SU-DHL-6 (cell line): ENCODE measurements around the gene SLC25A29.

ENCODE experiments used
- H2AFZ ChIP-seq: fragments of 200-600 bp; sonication (generic); 2 replicates; pipeline ENCODE4 v1.6.1; 2014; ENCODE audit warnings: low read depth, mild to moderate bottlenecking, moderate library complexity, mixed read lengths, antibody characterized with exemption, low read length; ENCODE audit not compliant: severe bottlenecking
- H3F3A ChIP-seq: fragments of 200-600 bp; shearing (Covaris generic); 2 replicates; pipeline ENCODE4 v1.6.0; 2016; ENCODE audit warnings: antibody characterized with exemption, mild to moderate bottlenecking; ENCODE audit not compliant: insufficient read depth
- H3K27ac ChIP-seq: fragments of 200-600 bp; sonication (generic); 2 replicates; pipeline ENCODE4 v1.5.1; 2016; ENCODE audit warnings: low read depth, mild to moderate bottlenecking, low read length, moderate library complexity, mixed read lengths
- H3K27me3 ChIP-seq: fragments of 200-600 bp; sonication (generic), shearing (Covaris generic); 2 replicates; pipeline ENCODE4 v1.6.0; 2014; ENCODE audit warnings: mild to moderate bottlenecking, low read length
- H3K36me3 ChIP-seq: fragments of 200-600 bp; sonication (generic); 2 replicates; pipeline ENCODE4 v1.6.1; 2014; ENCODE audit warnings: mild to moderate bottlenecking, low read length, mixed read lengths
- H3K4me2 ChIP-seq: fragments of 300-600, 200-600 bp; shearing (Covaris generic), sonication (generic); 2 replicates; pipeline ENCODE4 v1.6.0; 2014; ENCODE audit warnings: low read length, low read depth, mild to moderate bottlenecking; ENCODE audit not compliant: poor library complexity, severe bottlenecking
- H3K4me3 ChIP-seq: fragments of 200-600 bp; sonication (generic); 2 replicates; pipeline ENCODE4 v1.5.1; 2014; ENCODE audit warnings: antibody characterized with exemption, low read length, mild to moderate bottlenecking, mixed read lengths; ENCODE audit not compliant: insufficient read depth, poor library complexity, severe bottlenecking
- H3K79me2 ChIP-seq: fragments of 200-600 bp; sonication (generic); 2 replicates; pipeline ENCODE4 v1.6.1; 2014; ENCODE audit warnings: mild to moderate bottlenecking, low read length, moderate library complexity; ENCODE audit not compliant: insufficient read depth
- H3K9ac ChIP-seq: fragments of 200-600 bp; sonication (generic); 2 replicates; pipeline ENCODE4 v1.7.0; 2014; ENCODE audit warnings: mild to moderate bottlenecking, low read length
- H3K9me2 ChIP-seq: fragments of 200-600 bp; sonication (generic); replicated peaks from 2 replicates; pipeline ENCODE4 v1.6.1; 2014; ENCODE audit warnings: low read length; ENCODE audit not compliant: insufficient read depth
- H3K9me3 ChIP-seq: fragments of 200-600 bp; sonication (generic); 2 replicates; pipeline ENCODE4 v1.6.1; 2014; ENCODE audit warnings: low read length, mixed read lengths; ENCODE audit not compliant: insufficient read depth
- H4K20me1 ChIP-seq: fragments of 200-600 bp; sonication (generic); 2 replicates; pipeline ENCODE4 v1.6.1; 2014; ENCODE audit warnings: low read depth, mild to moderate bottlenecking, antibody characterized with exemption, low read length, moderate library complexity, mixed read lengths
- CTCF ChIP-seq: fragments of 200-600 bp; sonication (generic); IDR thresholded peaks from one replicate; pipeline ENCODE4 v1.5.1; 2017; ENCODE audit warnings: antibody characterized with exemption, mild to moderate bottlenecking, low read length, moderate library complexity; ENCODE audit not compliant: insufficient read depth, poor library complexity, severe bottlenecking
- EZH2phosphoT487 ChIP-seq: fragments of 200-600 bp; sonication (generic), shearing (Covaris generic); conservative IDR thresholded peaks from 2 replicates; pipeline ENCODE4 v1.6.1; 2018; ENCODE audit warnings: mild to moderate bottlenecking, antibody characterized with exemption, low read length, moderate library complexity, mixed read lengths

Gene SLC25A29

GRCh38 chr14:100275214-100275613 lies 31.0 kb downstream of the SLC25A29 start:
- H3F3A ChIP-seq: peaks cover 13% of the 10 kb centered on the region; the same call in 1 of the 2 replicates
- peaks cover 33% of the 10 kb centered on the region for H4K20me1 ChIP-seq
- no peak overlapping the region for H3K4me2 ChIP-seq
- no peak overlapping the region for H3K27ac ChIP-seq
- no peak overlapping the region for H3K4me3 ChIP-seq
- no peak overlapping the region for H2AFZ ChIP-seq
- H3K9me2 ChIP-seq: no peaks in the 10 kb centered on the region
- peaks cover 23% of the 10 kb centered on the region for H3K36me3 ChIP-seq
- no peak for TF ChIP-seq CTCF
- TF ChIP-seq EZH2phosphoT487: no peak
- no peak overlapping the region for H3K9ac ChIP-seq
- peaks cover 97% of the 10 kb centered on the region for H3K79me2 ChIP-seq
- H3K27me3 ChIP-seq: no peaks in the 10 kb centered on the region
- H3K9me3 ChIP-seq: no peaks in the 10 kb centered on the region

GRCh38 chr14:100274250-100274649 lies 32.0 kb downstream of the SLC25A29 start:
- H3K9me3 ChIP-seq: no peaks in the 10 kb centered on the region
- no peak overlapping the region for H3K9ac ChIP-seq
- peaks cover 18% of the 10 kb centered on the region; the same call in 1 of the 2 replicates for H3F3A ChIP-seq
- H2AFZ ChIP-seq: no peak overlapping the region
- H3K36me3 ChIP-seq: peaks cover 27% of the 10 kb centered on the region
- peaks cover 95% of the 10 kb centered on the region for H3K79me2 ChIP-seq
- H3K27ac ChIP-seq: no peak overlapping the region
- peaks cover 33% of the 10 kb centered on the region for H4K20me1 ChIP-seq
- TF ChIP-seq EZH2phosphoT487 (no peak), CTCF (no peak)
- H3K4me3 ChIP-seq: no peak overlapping the region
- H3K27me3 ChIP-seq: no peaks in the 10 kb centered on the region
- H3K4me2 ChIP-seq: no peak overlapping the region
- no peaks in the 10 kb centered on the region for H3K9me2 ChIP-seq

- no peak overlapping the region for H3K27ac ChIP-seq
- H3K4me2 ChIP-seq: no peak overlapping the region
- H3K36me3 ChIP-seq: peaks cover 13% of the 10 kb centered on the region
- no peak overlapping the region for H2AFZ ChIP-seq
- no peaks in the 10 kb centered on the region for H3K9me3 ChIP-seq
- peaks cover 28% of the 10 kb centered on the region for H4K20me1 ChIP-seq
- H3K79me2 ChIP-seq: peaks cover 95% of the 10 kb centered on the region
- no peak overlapping the region for H3K9ac ChIP-seq
- H3K9me2 ChIP-seq: no peaks in the 10 kb centered on the region
- no peak for TF ChIP-seq CTCF
- TF ChIP-seq EZH2phosphoT487: no peak
- H3K27me3 ChIP-seq: no peaks in the 10 kb centered on the region
- peaks cover 23% of the 10 kb centered on the region; the same call in 1 of the 2 replicates for H3F3A ChIP-seq
- H3K4me3 ChIP-seq: no peak overlapping the region
Measured at GRCh38 chr14:100271247-100271939, 34.9 kb downstream of the SLC25A29 start.
